H1 (cell line): ENCODE data around the gene ADD1. TPM values are rescaled to one million over a fixed set of nuclear protein-coding genes. Genes with fewer than 3 reads are reported as not detected.

ENCODE experiments used
- RAD21 ChIP-seq, 2 experiments: IDR thresholded peaks in 1 of 2; conservative IDR thresholded peaks in 1 of 2; 2 replicates each; pipeline ENCODE4 v1.6.1; 2011; ENCODE audit warnings: low read depth in 2 of 2, low read length in 2 of 2, improper control_type of control experiment in 1 of 2, inconsistent platforms in 1 of 2, mild to moderate bottlenecking in 1 of 2, moderate library complexity in 1 of 2
- RXRA ChIP-seq: IDR thresholded peaks from 2 replicates; pipeline ENCODE4 v1.6.1; 2011; ENCODE audit warnings: low read depth, mild to moderate bottlenecking, low read length, moderate library complexity; ENCODE audit not compliant: insufficient read depth
- SIN3A ChIP-seq, 2 experiments: IDR thresholded peaks in 1 of 2; conservative IDR thresholded peaks in 1 of 2; 2 replicates each; pipeline ENCODE4 v1.6.1; 2011 to 2012; ENCODE audit warnings: low read length in 2 of 2, improper control_type of control experiment in 1 of 2, low read depth in 1 of 2, mild to moderate bottlenecking in 1 of 2
- SUZ12 ChIP-seq: fragments of 200-600 bp; sonication (generic); IDR thresholded peaks from 2 replicates; pipeline ENCODE4 v1.6.1; 2012; ENCODE audit warnings: mild to moderate bottlenecking, inconsistent platforms, low read length, moderate library complexity, mixed read lengths
- polyA plus RNA-seq, 7 experiments: library from polyadenylated mRNA; depleted of rRNA in 3 of 7; stranded (reverse) in 5 of 7; unstranded in 2 of 7; fragments of >200 nt in 5 of 7; fragments of 200-250 nt in 2 of 7; gene quantifications; 1 replicate in 5 of 7; 2 replicates in 1 of 7; 4 replicates in 1 of 7; pipeline versions ENCODE4 v1.2.1 to v1.2.3, GENCODE V29; 2011 to 2013; ENCODE audit warnings: missing spikeins in 2 of 7, mixed read lengths in 2 of 7
- total RNA-seq: library from RNA; stranded (reverse); fragmentation: NEBNext Ultra II Directional; extraction: Animal tissue kit (Norgen Biotek cat#: 25700); gene quantifications from 2 replicates; pipeline ENCODE4 v1.2.1, GENCODE V29; 2021
- TF ChIP-seq, protein P1 (sequence below): IDR thresholded peaks from 2 replicates; pipeline ENCODE4 v1.6.1; 2011; ENCODE audit warnings: low read length, improper control_type of control experiment

ADD1 gene
- total and polyA plus RNA-seq, 2 of the 8 experiments (the other 6 are each of a cell fraction or from before 2014, with no cell fraction given), result 113 to 143 TPM

- TF ChIP-seq RAD21 (IDR thresholded peaks at IDR 0.05 in 1 of 2, conservative IDR thresholded peaks at IDR 0.05 in 1 of 2; ENCODE audit: low read depth in 2 of 2, low read length in 2 of 2) (no peak), SIN3A (conservative IDR thresholded peaks at IDR 0.05 in 1 of 2, IDR thresholded peaks at IDR 0.05 in 1 of 2; ENCODE audit: low read depth in 1 of 2, low read length in 2 of 2) (no peak), RXRA (no peak), SUZ12 (no peak)
- TF ChIP-seq, protein P1, sequence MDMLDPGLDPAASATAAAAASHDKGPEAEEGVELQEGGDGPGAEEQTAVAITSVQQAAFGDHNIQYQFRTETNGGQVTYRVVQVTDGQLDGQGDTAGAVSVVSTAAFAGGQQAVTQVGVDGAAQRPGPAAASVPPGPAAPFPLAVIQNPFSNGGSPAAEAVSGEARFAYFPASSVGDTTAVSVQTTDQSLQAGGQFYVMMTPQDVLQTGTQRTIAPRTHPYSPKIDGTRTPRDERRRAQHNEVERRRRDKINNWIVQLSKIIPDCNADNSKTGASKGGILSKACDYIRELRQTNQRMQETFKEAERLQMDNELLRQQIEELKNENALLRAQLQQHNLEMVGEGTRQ, result no peak
These were observed 80.6 kb downstream of the ADD1 start (continued) for GRCh38 chr4:2924286-2924685.
